ENCODE data around the gene EPN3. TPM values are rescaled to one million over a fixed set of nuclear protein-coding genes. Genes with fewer than 3 reads are reported as not detected.

The EPN3 gene
- total RNA-seq, 1 donor from 2014 or later = 7.5 TPM

DNA sequence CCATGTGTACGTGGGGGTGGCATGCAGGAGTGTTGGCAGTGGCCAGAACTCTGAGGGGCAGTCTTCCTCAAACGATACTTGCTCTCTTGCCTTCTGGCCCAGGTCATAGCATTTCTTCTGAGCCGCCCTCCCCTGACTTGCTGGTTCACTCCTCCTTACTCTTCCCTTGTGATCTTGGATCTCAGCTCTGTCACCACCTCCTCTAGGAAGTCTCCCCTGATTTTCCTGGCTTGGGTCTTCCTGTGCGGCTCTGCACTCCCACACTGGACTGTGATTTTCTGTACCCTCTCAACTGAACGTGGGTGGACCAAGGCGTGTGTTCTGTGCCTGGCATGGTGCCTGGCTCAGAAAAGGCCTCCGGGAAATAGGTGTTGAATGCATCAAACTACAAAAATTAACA lies 2.9 kb downstream of the EPN3 start:
- no peak for DNase-seq

DNA sequence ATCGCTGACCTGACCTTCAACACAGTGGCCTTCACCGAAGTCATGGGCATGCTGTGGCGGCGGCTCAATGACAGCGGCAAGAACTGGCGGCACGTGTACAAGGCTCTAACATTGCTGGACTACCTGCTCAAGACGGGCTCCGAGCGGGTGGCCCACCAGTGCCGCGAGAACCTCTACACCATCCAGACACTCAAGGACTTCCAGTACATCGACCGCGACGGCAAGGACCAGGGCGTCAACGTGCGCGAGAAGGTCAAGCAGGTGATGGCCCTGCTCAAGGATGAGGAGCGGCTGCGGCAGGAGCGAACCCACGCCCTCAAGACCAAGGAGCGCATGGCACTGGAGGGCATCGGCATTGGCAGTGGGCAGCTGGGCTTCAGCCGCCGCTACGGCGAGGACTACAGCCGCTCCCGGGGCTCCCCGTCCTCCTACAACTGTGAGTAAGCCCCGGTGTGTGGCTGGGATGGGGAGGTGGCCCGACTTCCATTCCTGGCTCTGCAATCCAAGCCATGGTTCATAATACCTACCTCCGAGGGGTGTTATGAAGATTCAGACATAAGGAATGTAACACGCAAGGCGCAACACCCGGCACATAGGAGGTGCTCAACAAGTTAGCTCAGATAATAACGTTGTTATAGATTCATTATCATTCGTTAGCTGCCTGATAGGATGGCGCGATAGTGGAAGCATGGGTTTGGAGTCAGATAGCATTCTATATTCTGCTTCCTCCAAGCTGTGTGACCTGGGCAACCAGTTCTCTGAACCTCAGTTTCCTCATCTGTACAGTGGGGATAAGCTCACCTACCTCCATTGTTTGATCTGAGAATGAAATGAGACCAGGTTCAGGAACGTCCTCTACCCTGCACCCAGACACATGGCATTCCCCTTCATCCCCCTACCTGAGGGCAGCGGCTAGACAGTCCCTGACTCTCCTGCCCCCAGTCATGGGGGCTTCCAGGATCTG lies 4.4 kb downstream of the EPN3 start:
- DNase-seq = no peak

DNA sequence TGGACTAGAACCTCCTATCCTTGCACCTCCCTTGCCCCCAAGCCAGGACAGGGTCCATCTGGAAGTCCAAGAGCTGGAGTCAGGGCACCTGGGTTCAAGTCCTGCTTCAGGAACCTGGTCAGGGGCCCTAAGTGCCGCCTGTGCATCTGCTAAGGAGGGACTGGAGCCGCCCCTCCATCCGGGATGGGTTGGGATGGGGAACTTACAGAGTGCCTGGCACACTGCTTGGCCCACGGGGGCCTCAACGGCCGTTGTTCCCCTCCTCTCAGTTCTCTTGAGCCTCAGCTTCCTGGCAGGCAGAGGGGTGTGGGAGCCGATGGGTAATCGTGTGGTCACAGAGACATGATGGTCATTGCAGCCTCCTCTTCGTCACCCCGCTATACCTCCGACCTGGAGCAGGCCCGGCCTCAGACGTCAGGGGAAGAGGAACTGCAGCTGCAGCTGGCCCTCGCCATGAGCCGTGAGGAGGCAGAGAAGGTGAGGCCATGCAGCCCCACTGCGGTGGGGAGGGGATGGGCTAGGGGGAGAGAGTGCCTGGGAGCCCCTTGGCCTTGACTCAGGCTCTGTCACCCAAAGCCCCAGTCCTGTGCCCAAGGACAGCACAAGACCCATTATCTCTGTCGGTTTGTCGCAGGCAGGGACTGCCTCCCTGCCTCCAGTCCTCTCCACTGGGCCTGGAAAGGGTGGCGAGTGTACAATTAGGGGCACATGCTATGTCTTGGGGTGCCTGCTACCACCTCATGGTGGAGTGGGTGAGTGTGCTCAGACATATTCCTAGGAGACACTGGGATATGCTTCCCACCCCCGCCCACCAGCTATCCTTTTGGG lies 5.4 kb downstream of the EPN3 start:
- no peak for DNase-seq

DNA sequence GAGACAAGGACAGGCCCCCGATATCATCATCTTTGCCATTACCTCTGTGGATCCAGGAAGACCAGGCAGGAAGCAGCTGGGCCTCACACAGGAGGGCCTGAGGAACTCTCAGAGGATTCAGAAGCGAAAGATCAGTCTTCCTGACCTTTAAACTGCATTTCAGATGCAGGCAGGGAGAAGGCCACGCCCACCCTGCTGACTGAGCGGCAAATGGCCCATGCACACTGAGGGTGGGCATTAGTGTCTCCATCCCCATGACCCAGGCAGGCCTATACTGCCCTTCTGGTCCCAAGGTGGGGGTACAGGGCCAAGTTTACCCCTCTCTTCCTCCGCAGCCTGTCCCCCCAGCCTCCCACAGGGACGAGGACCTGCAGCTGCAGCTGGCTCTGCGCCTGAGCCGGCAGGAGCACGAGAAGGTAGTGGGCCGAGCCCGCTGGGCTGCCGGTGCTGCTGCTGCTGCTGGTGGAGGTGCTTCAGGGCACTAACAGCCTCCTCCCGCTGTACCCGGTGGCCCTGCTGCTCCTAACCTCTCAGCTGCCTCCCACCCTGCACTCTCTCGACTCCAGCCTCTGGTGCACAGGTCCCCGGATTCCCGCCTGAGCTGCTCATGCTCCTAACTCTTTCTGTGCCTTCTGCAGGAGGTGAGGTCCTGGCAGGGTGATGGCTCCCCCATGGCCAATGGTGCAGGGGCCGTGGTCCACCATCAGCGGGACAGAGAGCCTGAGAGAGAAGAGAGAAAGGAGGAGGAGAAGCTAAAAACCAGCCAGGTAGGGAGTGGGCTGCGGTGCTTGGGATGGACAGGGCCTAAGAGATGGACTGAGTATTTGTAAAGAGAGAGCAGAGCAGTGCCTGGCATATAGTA lies 6.2 kb downstream of the EPN3 start:
- DNase-seq = no peak

DNA sequence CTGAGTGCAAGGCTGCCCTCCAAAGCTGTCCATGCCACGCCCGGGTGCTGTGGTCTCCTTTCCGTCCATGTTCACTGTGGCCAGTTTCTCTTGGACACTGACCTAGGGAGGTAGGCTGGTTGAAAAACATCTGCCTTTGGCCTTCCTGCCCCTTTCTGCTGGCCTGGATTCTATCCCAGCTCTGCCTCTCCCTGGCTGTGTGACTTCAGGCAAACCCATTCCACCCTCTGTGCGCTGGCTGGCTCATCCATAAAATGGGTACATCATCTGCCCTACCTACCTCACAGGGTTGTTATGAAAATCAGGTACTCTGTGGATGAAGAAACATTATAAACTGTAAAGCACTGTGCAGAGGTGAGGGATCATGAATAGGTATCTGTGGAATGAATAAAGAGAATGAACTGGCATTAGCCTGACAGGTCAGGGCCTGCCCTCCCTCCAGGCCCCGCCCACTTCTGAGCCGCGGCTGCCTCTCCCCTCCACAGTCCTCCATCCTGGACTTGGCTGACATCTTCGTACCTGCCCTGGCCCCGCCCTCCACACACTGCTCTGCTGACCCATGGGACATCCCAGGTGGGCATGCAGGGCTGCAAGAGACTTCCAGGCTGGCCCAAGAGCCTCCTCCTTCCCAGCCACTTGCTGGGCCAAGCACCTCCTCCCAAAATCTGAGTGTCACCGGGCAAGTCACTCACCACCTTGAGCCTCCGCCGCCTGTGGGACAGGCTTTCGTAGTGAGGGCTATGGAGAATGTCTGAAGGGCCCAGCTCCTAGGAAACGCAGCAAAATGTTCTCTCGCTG lies 7.4 kb downstream of the EPN3 start:
- no peak for DNase-seq

DNA sequence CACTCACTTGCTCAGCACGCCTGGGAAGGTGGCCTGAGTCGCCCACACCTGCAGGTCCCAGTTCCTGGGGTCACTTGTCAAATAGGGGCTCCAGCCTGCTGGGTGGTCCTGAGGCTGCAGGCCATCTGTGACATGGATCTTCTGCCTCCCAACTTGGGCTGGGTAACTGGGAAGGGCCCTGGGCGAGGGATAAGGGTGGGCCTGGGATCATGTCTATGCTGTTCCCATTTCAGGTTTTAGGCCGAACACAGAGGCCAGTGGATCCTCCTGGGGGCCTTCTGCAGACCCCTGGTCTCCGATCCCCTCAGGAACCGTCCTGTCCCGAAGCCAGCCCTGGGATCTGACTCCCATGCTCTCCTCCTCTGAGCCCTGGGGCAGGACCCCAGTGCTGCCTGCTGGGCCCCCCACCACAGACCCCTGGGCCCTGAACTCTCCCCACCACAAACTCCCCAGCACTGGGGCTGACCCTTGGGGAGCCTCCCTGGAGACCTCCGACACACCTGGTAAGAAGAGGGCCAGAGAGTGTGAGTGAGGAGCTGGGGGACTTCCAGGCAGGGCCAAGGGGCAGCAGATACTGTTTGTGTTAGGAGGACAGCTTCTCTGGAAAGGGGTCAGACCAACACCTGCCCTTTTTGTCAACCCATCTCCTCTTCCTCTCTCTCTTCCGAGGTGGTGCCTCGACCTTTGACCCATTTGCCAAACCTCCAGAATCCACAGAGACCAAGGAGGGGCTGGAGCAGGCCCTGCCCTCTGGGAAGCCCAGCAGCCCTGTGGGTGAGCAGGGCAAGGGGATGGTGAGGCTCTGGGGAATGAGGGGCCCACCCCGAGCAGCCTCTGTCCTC lies 8.2 kb downstream of the EPN3 start:
- DNase-seq = no peak

DNA sequence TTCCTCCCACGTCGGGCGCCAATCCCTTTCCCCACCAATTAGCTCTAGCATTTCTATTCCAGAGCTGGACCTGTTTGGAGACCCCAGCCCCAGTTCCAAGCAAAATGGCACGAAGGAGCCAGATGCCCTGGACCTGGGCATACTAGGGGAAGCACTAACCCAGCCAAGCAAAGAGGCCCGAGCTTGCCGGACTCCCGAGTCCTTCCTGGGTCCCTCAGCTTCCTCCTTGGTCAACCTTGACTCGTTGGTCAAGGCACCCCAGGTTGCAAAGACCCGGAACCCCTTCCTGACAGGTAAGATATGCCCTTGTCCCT lies 8.8 kb downstream of the EPN3 start:
- no peak for DNase-seq

DNA sequence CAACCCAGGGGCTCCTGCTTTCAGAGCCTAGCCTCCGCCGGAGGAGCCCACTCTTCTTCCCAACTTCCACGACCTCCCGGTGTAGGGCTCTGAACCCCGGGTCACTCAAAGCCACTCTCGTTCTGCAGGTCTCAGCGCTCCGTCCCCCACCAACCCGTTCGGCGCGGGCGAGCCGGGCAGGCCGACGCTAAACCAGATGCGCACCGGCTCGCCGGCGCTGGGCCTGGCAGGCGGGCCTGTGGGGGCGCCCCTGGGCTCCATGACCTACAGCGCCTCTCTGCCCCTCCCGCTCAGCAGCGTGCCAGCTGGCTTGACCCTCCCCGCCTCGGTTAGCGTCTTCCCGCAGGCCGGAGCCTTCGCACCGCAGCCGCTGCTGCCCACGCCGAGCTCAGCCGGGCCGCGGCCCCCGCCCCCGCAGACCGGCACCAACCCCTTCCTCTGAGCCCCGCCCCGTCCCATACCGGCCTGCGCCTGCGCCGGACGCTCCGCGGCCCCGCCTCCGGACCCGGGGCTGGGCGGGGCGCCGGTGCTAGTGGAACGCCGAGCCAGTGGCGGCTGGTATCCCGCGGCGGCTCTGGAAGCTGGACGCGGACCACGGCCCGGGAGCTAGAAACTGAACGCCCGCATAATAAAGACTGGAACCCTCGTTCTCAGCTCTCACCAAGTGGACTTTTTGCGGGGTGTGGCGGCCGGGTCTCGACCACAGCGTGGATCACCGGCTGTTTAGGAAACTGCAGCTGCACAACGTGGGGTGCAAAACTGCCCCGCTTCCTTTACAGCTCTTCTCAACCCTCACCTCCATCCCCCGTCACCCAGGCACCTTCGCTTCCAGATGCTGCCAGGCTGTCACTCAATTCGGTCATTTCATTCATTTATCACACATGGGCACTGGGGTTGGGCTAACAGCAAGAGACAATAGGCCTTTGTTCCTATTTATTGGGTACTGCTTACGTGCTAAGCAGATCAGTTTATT lies 9.5 kb downstream of the EPN3 start:
- DNase-seq = peak; percentile 93

DNA sequence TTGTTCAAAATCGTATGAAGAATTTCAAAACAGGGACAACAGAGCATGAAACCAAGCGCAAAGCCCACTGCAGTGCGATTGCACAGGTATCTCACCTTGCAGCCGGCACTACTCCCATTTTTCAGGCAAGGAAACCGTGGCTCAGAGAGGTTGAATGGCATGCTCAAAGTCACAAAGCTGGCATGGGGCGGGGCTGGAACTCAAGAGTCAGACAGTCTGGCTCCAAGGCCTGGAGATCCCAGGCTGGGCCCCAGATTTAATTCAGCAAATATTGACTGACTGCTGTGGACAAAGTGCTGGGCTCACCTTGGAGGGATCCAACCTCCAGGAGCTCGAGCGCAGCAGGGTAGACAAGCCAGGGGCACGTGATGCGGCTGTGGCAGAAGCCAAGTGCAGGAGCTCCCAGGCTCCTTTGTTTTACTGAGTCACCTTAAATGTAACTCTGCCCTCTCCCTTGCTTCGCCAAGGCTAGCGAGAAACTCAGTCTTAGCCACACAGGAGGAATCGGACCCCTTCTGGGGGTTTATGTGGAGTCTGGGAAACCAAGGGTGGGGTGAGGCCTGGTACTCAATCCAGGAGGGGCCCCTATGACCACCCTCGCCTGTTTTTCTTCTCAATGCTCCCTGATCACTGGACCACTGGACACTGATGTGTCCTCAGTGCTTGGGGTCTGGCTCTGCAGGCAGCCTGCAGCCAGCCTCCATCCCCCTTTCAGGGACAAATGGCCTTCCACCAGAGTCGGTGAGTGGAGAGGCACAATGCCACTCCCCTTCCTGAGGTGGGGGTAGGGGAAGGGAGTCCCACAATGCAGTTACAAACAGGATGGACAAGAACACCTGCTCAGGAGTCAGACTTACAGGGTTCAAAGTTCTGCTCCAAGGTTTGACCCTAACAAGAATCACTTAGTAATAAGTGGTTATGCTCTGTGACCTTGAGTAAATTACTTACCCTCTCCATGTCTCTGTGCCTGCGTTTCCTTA lies 10.6 kb downstream of the EPN3 start:
- no peak for DNase-seq

DNA sequence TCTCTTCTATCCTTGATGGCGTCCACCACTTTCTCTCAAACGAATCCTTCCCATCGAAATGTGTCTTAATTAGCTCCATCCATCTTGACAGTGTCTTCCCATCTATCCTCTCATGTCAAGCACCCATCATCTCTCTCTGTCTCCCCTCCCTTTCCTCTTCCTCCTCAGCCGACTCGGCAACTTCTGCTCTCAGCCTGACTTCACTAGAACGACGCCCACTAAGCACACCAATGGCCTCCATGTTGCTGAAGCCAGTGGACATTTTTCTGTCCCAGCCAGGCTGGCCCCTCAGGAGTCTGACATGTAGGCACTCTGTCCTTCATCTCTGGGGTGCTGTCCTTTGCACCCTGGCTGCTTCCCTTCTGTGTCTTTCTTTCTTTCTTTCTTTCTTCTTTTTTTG lies 12.0 kb downstream of the EPN3 start:
- DNase-seq = no peak

DNA sequence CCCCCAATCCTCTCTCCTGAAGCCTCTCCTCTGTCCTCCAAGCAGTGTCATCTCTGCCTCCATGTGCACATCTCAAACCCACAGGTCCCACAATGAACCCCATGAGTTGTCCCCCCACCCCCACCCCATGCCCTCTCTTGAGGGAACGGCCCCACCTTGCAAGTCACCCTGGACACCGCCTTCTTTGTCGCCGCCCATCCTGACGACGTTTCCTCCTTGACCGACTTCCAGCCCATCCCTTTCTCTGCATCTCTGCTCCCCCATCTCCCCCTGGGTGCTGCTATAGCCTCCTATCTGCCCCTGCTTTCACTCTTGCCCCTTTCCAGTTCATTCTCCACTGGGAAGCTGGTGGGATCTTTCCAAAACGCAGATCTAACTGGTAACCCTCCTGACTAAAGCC lies 12.8 kb downstream of the EPN3 start:
- no peak for DNase-seq

DNA sequence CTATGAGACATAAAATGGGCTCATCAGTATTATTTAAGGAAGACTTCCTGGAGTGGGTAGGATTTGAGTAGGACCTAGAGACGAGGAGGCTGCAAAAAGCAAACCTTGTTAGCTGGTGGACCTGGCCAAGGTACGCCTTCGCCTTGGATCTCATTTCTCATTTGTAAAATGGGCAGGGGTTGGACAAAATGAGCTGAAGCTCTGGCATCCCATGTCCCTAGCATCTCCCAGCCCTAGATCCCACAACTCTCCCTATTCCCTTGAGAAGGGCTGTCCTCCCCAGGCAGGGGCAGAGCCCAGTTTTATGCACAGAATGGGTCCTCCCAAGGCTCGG lies 14.1 kb downstream of the EPN3 start:
- DNase-seq = no peak

DNA sequence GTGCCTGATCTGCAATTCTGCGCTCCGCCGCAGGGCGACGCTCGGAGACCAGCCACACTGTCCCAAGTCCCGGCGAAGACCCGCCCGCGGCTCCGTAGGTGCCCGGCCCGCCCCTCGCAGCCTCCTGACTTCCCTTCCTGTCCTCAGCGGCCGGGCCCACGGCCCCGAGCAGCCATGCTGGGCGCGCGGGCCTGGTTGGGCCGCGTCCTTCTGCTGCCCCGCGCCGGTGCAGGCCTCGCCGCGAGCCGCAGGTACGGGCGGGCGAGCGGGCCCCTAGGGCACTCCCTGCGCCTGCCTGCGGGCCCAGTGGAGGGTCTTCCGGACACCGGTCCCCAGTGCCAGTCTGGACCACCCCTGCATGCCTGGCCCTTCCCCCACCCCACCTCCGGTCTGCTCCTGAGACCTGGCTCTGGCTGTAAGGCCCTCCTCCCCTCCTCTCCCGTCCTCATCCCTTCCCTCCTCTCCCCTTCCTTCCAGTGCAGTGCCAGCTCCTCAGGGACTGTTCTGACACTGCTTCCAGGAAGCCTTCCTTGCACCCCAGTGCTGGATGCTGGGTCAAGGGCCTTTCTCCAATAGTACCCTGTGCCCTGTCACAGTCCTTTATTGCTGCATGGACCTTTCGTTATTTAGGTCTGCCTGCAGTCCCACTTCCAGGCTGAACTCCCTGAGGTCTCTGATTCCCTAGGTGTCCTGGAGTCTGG lies 14.7 kb downstream of the EPN3 start, which contains the start of gene SPATA20:
Gene SPATA20 (plus strand): TSS at position 140 of the 701 bp plus-strand sequence. CDS start 35 bp downstream, at position 175.
- peak; percentile 96 for DNase-seq

DNA sequence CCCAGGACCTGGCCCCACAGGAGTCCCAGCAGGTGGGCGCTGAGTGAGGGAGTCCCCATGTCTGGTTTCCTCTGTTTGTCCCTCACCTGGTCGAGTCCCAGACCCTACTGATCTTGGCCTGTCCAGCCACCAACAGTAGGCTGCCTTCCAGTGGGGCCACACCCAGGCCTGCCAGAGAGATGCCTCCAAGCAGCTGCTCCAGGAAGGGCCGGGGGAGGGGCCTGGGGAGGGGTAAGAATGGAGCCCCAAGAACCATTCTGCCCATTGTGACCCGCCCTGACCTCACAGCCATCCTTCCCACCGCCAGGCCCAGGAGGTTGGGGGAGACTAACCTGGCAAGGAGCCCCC lies 15.2 kb downstream of the EPN3 start:
- peak; percentile 72 for DNase-seq

DNA sequence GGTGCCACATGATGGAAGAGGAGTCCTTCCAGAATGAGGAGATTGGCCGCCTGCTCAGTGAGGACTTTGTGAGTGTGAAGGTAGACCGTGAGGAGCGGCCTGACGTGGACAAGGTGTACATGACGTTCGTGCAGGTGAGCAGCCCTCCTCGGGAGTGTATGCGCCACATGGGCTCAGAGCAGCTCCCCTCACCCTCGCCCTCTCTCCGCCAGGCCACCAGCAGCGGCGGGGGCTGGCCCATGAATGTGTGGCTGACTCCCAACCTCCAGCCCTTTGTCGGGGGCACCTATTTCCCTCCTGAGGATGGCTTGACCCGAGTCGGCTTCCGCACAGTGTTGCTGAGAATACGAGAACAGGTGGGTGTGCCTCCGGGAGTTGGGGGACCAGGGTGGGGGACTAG lies 16.3 kb downstream of the EPN3 start:
- no peak for DNase-seq

DNA sequence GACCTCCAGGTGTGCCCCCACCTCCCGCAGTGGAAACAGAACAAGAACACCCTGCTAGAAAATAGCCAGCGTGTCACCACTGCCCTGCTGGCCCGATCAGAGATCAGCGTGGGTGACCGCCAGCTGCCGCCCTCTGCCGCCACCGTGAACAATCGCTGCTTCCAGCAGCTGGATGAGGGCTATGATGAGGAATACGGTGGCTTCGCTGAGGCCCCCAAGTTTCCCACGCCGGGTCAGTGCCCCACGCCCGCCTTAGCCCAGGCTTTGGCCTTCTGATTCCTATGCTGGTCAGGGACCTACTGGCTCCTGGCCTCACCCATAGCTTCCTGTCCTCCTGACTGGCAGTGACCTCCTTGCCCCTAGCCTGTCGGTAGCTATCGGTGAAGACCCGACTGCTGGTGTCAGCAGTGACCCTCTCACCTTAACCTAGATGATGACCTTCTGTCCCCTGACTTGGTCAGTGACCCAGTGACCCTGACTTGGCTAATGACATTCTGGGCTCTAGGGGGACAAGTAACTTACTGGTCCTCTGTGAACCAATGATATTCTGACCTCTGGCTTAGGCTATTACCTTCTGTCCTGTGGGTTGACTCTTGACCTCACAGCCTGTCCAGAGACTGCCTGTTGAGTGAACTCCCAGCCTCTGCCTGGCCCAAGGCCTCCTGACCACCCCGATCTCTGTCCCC lies 16.9 kb downstream of the EPN3 start:
- no peak for DNase-seq

DNA sequence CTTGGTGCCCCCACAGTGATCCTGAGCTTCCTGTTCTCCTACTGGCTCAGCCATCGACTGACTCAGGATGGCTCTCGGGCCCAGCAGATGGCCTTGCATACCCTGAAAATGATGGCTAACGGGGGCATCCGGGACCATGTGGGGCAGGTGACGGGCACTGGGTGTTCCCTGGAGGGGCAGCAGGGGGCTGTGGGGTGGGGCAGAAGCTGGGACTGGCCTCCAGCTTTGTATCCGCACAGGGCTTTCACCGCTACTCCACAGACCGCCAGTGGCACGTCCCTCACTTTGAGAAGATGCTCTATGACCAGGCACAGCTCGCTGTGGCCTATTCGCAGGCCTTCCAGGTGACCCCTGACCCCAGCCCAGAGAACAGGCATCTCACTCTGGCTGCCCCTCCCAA lies 17.4 kb downstream of the EPN3 start:
- DNase-seq = no peak

All from tongue (tissue), 2 donors.